Measurements from ENCODE around the gene CNOT6. TPM values are rescaled to one million over a fixed set of nuclear protein-coding genes. Genes with fewer than 3 reads are reported as not detected.

The CNOT6 gene
- total RNA-seq, 1 experiment from 2014 or later, result 10.6 TPM

DNA sequence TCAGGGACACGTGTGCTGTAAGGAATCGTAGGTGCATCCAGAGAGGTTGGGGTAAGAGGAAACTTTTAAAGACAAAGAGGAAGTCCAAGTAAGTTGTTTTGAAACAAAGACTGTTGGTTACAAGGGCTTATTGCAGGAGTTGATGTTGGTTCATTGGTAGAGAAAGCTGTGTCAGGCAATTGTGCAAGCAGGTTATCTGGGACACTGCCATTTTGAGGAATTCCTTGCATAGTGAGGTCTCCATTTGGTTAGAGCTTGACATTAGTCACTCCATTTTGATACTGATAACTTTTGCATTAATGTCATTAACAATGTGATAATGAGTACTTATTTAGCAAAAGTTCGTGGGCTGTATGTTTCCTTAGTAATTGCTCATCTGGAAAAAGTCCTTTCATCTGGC, 24.9 kb downstream of the CNOT6 start:
- no peaks in the 10 kb centered on the region for H3K9me3 ChIP-seq (ENCODE audit: low read length)
- ChIA-PET CTCF (no interaction called here), POLR2A (ENCODE audit: unreplicated experiment) (no interaction called here)
- no TSS peak for BruUV-seq (replicated peaks)
- TF ChIP-seq EZH2 (IDR thresholded peaks at IDR 0.05; ENCODE audit: low read length, unreplicated experiment) (no peak), EZH2phosphoT487 (IDR thresholded peaks at IDR 0.05; ENCODE audit: borderline replicate concordance, low read length) (no peak)
- TF ChIP-seq, protein P1, sequence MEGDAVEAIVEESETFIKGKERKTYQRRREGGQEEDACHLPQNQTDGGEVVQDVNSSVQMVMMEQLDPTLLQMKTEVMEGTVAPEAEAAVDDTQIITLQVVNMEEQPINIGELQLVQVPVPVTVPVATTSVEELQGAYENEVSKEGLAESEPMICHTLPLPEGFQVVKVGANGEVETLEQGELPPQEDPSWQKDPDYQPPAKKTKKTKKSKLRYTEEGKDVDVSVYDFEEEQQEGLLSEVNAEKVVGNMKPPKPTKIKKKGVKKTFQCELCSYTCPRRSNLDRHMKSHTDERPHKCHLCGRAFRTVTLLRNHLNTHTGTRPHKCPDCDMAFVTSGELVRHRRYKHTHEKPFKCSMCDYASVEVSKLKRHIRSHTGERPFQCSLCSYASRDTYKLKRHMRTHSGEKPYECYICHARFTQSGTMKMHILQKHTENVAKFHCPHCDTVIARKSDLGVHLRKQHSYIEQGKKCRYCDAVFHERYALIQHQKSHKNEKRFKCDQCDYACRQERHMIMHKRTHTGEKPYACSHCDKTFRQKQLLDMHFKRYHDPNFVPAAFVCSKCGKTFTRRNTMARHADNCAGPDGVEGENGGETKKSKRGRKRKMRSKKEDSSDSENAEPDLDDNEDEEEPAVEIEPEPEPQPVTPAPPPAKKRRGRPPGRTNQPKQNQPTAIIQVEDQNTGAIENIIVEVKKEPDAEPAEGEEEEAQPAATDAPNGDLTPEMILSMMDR (conservative IDR thresholded peaks at IDR 0.05; ENCODE audit: low read depth, low read length), result no peak
- H3K4me2 ChIP-seq (ENCODE audit: low read length), result no peak overlapping the region
- DNase-seq (no peak), ATAC-seq (no peak)
- H3K79me2 ChIP-seq (ENCODE audit: low read length), result peaks cover 98% of the 10 kb centered on the region
- H4K20me1 ChIP-seq (ENCODE audit: low read length), result peaks cover 5% of the 10 kb centered on the region; the same call in 1 of the 2 replicates
- H3F3A ChIP-seq (ENCODE audit: low read length, unreplicated experiment), result no peaks in the 10 kb centered on the region
- no peak overlapping the region for H2AFZ ChIP-seq (ENCODE audit: low read length)
- no peak overlapping the region for H3K27ac ChIP-seq (ENCODE audit: low read length)
- H3K27me3 ChIP-seq (ENCODE audit: low read length), result no peaks in the 10 kb centered on the region
- H3K9ac ChIP-seq (ENCODE audit: low read length), result no peak overlapping the region
- intact Hi-C loops (cut with micrococcal nuclease), result no loop called here
- no peaks in the 10 kb centered on the region for H3K9me2 ChIP-seq (replicated peaks; ENCODE audit: low read length)
- peaks cover 6% of the 10 kb centered on the region for H3K4me1 ChIP-seq (ENCODE audit: insufficient read depth, low read length)
- H3K4me3 ChIP-seq (ENCODE audit: low read length), result no peak overlapping the region
- no peaks in the 10 kb centered on the region for H3K36me3 ChIP-seq (ENCODE audit: low read depth, low read length)

DNA sequence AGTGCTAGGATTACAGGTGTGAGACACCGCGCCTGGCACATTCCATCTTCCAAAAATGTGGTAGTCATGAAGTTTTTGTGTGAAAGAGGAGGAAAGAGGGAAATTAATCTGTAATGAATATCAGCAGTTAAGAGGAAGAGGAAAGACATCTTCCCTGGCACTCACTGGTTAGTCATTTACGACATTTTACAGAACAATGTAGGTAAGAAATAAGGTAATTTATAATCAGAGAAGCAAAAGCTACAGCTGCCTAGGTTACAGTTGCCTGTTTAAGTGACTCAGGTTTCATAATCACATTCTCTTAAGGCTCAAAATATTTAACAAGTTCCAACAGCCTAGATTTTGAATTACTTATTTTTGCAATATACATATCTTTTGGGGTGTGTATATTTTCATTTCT, 26.9 kb downstream of the CNOT6 start:
- peaks cover 98% of the 10 kb centered on the region for H3K79me2 ChIP-seq (ENCODE audit: low read length)
- H3K4me3 ChIP-seq (ENCODE audit: low read length), result no peak overlapping the region
- POLR2A ChIA-PET (ENCODE audit: unreplicated experiment), result no interaction called here
- H4K20me1 ChIP-seq (ENCODE audit: low read length), result peaks cover 5% of the 10 kb centered on the region; the same call in 1 of the 2 replicates
- CTCF ChIA-PET, result no interaction called here
- H2AFZ ChIP-seq (ENCODE audit: low read length), result no peak overlapping the region
- peaks cover 6% of the 10 kb centered on the region for H3K4me1 ChIP-seq (ENCODE audit: insufficient read depth, low read length)
- no peaks in the 10 kb centered on the region for H3F3A ChIP-seq (ENCODE audit: low read length, unreplicated experiment)
- ATAC-seq (peak; percentile 71), DNase-seq (peak; percentile 14)
- no peak overlapping the region for H3K27ac ChIP-seq (ENCODE audit: low read length)
- H3K4me2 ChIP-seq (ENCODE audit: low read length), result no peak overlapping the region
- intact Hi-C loops (cut with micrococcal nuclease), result no loop called here
- no TSS peak for BruUV-seq (replicated peaks)
- no peaks in the 10 kb centered on the region for H3K9me2 ChIP-seq (replicated peaks; ENCODE audit: low read length)
- TF ChIP-seq, protein P1 (conservative IDR thresholded peaks at IDR 0.05; ENCODE audit: low read depth, low read length), result no peak
- TF ChIP-seq EZH2 (IDR thresholded peaks at IDR 0.05; ENCODE audit: low read length, unreplicated experiment) (no peak), EZH2phosphoT487 (IDR thresholded peaks at IDR 0.05; ENCODE audit: borderline replicate concordance, low read length) (no peak)
- H3K9me3 ChIP-seq (ENCODE audit: low read length), result no peaks in the 10 kb centered on the region
- H3K36me3 ChIP-seq (ENCODE audit: low read depth, low read length), result no peaks in the 10 kb centered on the region
- no peak overlapping the region for H3K9ac ChIP-seq (ENCODE audit: low read length)
- no peaks in the 10 kb centered on the region for H3K27me3 ChIP-seq (ENCODE audit: low read length)

DNA sequence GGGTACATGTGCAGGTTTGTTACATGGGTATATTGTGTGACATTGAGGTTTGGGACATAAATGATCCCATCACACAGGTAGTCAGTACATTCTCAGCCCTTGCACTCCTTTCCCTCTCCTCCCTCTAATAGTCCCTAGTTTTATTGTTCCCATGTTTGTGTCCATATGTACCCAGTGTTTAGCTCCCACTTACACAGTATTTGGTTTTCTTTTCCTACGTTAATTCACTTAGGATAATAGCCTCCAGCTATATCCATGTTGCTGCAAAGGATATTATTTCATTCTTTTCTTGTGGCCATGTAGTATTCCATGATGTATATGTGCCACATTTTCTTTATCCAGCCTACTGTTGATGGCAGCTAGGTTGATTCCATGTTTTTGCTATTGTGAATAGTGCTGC, 27.4 kb downstream of the CNOT6 start:
- intact Hi-C loops (cut with micrococcal nuclease), result no loop called here
- Histone ChIP-seq H3K27ac (ENCODE audit: low read length) (no peak overlapping the region), H3K4me1 (ENCODE audit: insufficient read depth, low read length) (peaks cover 6% of the 10 kb centered on the region), H3K36me3 (ENCODE audit: low read depth, low read length) (no peaks in the 10 kb centered on the region), H3K4me2 (ENCODE audit: low read length) (no peak overlapping the region), H2AFZ (ENCODE audit: low read length) (no peak overlapping the region), H3K9ac (ENCODE audit: low read length) (no peak overlapping the region), H3K9me3 (ENCODE audit: low read length) (no peaks in the 10 kb centered on the region), H3F3A (ENCODE audit: low read length, unreplicated experiment) (no peaks in the 10 kb centered on the region), H4K20me1 (ENCODE audit: low read length) (peaks cover 5% of the 10 kb centered on the region; the same call in 1 of the 2 replicates), H3K79me2 (ENCODE audit: low read length) (peaks cover 98% of the 10 kb centered on the region), H3K27me3 (ENCODE audit: low read length) (no peaks in the 10 kb centered on the region), H3K9me2 (replicated peaks; ENCODE audit: low read length) (no peaks in the 10 kb centered on the region), H3K4me3 (ENCODE audit: low read length) (no peak overlapping the region)
- BruUV-seq (replicated peaks), result no TSS peak
- TF ChIP-seq EZH2 (IDR thresholded peaks at IDR 0.05; ENCODE audit: low read length, unreplicated experiment) (no peak), EZH2phosphoT487 (IDR thresholded peaks at IDR 0.05; ENCODE audit: borderline replicate concordance, low read length) (no peak)
- TF ChIP-seq, protein P1 (conservative IDR thresholded peaks at IDR 0.05; ENCODE audit: low read depth, low read length), result no peak
- no peak for DNase-seq
- CTCF ChIA-PET, result no interaction called here
- no peak for ATAC-seq
- POLR2A ChIA-PET (ENCODE audit: unreplicated experiment), result no interaction called here

Measured in PC-3 (cell line).